T-helper 17 cell (primary cell): ENCODE data around the gene WDR38. TPM values are rescaled to one million over a fixed set of nuclear protein-coding genes. Genes with fewer than 3 reads are reported as not detected.

Experiments
- ATAC-seq: fragments of 150-1000 bp; cut with Tn5 transposase; 2 replicates; pipeline ENCODE4 v1.10.0; 2021; ENCODE audit warnings: mild to moderate bottlenecking, moderate library complexity
- DNase-seq, 3 donors: peaks; one replicate each; pipeline versions ENCODE4 v3.0.0 to v3.0.0-alpha.2; 2020 to 2021
- H3K9me3 ChIP-seq: one replicate; pipeline ENCODE4 v1.7.0; 2013; ENCODE audit warnings: low read length, mild to moderate bottlenecking; ENCODE audit not compliant: control insufficient read depth, poor library complexity, severe bottlenecking
- H3K27ac Mint-ChIP-seq: one replicate; pipeline ENCODE4 v1.8.0; 2022; ENCODE audit warnings: mild to moderate bottlenecking, moderate library complexity, mixed read lengths
- H3K27me3 Mint-ChIP-seq: one replicate; pipeline ENCODE4 v1.8.0; 2022; ENCODE audit warnings: mixed read lengths
- H3K36me3 Mint-ChIP-seq: one replicate; pipeline ENCODE4 v1.8.0; 2022; ENCODE audit warnings: low read depth, mixed read lengths
- H3K4me1 Mint-ChIP-seq: one replicate; pipeline ENCODE4 v1.8.0; 2022; ENCODE audit warnings: mild to moderate bottlenecking, mixed read lengths
- H3K4me3 Mint-ChIP-seq: one replicate; pipeline ENCODE4 v1.8.0; 2022; ENCODE audit warnings: mild to moderate bottlenecking, moderate library complexity, mixed read lengths
- total RNA-seq, 4 donors: library from RNA in 2 of 4; stranded (reverse) in 2 of 4; gene quantifications; one replicate each; pipeline ENCODE4 v1.2.3 and lab custom pipeline; 2022 to 2026

Gene WDR38, protein sequence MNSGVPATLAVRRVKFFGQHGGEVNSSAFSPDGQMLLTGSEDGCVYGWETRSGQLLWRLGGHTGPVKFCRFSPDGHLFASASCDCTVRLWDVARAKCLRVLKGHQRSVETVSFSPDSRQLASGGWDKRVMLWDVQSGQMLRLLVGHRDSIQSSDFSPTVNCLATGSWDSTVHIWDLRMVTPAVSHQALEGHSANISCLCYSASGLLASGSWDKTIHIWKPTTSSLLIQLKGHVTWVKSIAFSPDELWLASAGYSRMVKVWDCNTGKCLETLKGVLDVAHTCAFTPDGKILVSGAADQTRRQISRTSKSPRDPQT
- total RNA-seq = not detected
- total RNA-seq (lab: John Stamatoyannopoulos, UW) = 0.23 to 0.30 reads per million in 2 donors

DNA sequence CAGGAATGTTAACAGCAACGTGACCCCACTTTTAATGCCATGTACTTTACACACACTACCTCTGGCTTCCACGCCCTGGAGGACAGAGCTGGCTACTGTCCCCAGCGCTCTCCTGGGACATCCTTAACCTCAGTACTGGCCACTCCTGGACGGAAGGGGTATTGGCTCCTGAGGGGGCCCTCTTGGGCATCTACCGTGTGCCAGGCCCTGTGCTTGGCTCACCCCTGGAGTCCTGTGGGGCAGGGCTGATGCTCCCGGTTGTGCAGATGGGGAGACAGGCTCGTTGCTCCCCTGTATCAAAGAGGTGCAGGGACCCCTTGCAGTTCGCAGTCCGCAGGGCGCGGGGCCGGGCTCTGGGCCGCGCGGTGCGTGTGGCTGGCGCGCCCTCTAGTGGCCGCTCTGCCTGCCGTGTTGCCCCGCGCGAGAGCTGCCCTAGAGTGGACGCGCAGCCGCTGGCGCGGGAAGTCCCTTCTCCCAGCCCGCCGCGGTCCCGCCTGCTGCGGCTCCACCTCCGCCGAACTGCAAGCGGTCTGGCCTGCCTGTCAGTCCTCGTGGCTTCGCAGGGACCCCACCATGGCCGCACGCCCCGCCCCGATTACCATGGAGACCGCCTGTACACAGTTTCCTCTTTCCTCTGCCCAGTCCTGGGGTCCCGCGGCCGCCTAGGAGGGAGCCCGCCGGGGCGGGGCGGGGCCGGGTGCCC lies at the start of gene WDR38:
Gene WDR38 (plus strand): TSS at position 632 of the 703 bp plus-strand sequence. CDS start 72 bp downstream, outside the sequence.
- DNase-seq = peak; percentile 83 to 89 (median 84)
- Mint-ChIP-seq H3K36me3 (no peaks in the 10 kb centered on the region), H3K27ac (peak within 1 kb of the TSS; percentile 93), H3K27me3 (no peaks in the 10 kb centered on the region), H3K4me1 (peaks cover 11% of the 10 kb centered on the region), H3K4me3 (peak within 1 kb of the TSS; percentile 73)
- no peaks in the 10 kb centered on the region for H3K9me3 ChIP-seq
- peak; percentile 91 for ATAC-seq

DNA sequence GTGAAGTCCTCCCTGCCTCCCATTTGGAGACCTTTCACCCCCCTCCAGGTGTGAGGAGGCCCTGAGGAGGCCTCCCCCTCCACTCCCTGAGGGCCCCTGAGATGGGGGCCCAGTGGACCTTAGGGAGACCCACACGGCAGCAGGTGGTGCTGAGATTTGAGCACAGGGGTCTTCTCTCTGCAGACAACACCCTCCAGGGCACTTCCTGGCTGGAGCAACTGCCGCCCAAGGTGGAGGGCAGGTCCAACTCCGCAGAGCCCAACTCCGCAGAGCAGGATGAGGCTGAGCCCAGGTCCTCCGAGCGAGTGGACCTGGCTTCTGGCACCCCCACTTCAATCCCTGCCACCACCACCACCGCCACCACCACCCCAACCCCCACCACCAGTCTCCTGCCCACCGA lies 49.3 kb upstream of the WDR38 start:
- ATAC-seq = no peak
- H3K9me3 ChIP-seq = no peaks in the 10 kb centered on the region
- H3K27me3 Mint-ChIP-seq = peaks cover 23% of the 10 kb centered on the region
- no peak overlapping the region for H3K27ac Mint-ChIP-seq
- H3K4me1 Mint-ChIP-seq = peaks cover 2% of the 10 kb centered on the region
- peaks cover 3% of the 10 kb centered on the region for H3K36me3 Mint-ChIP-seq
- DNase-seq = no peak
- H3K4me3 Mint-ChIP-seq = no peak overlapping the region

DNA sequence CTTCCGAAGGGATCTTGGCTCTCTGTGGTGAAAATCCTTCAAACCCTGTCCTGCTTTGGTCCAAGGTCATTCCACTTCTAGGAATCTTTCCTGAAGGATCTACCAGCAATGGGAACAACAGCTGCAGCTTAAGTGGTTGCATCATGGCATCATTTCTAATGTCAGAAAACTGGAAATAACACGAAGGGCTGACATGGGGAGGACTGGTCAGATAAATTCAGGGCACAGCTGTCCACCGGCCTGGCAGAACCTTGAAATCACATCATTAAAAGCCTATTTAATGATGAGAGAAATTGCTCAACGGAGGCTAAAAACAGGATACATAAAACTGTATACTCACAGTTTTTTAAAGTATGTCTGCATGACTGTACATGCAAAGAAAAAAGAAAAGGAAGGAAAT lies 48.1 kb upstream of the WDR38 start:
- H3K9me3 ChIP-seq = no peaks in the 10 kb centered on the region
- H3K4me3 Mint-ChIP-seq = no peak overlapping the region
- H3K27ac Mint-ChIP-seq = no peak overlapping the region
- ATAC-seq (no peak), DNase-seq (no peak)
- H3K36me3 Mint-ChIP-seq = peaks cover 3% of the 10 kb centered on the region
- peaks cover 2% of the 10 kb centered on the region for H3K4me1 Mint-ChIP-seq
- peaks cover 23% of the 10 kb centered on the region for H3K27me3 Mint-ChIP-seq

DNA sequence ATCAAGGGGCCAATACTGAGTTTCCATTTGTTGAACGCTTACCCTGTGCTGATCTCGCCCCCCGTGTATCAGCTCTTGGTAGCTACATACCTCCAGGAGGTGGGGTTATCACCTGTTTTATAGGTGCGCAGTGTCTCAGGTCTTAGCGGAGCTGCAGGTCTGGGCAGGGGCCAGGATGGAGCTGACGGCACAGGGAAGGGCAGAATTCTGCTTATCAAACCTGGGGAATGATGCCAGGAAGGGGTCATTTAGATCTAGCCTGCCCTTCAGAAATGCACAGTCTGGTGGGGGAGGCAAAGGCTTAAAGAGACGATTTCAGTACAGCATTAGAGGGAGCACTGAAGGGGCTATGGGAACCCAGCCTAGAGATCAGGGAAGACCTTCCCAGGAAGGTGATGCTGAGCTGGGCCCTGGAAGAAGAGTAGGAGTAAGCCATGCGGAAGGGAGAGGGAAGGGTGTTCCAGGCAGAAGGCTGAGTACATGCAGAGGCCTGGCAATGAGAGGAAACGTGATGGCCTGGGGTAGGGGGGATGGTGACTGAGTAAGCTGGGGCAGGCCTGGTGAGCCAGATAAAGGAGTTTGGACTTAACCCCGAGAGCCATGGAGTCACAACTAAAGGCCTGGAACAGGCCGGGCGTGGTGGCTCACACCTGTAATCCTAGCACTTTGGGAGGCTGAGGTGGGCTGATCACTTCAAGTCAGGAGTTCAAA lies 44.9 kb upstream of the WDR38 start:
- Mint-ChIP-seq H3K36me3 (peaks cover 3% of the 10 kb centered on the region), H3K4me3 (no peak overlapping the region), H3K27me3 (peaks cover 13% of the 10 kb centered on the region), H3K4me1 (no peaks in the 10 kb centered on the region), H3K27ac (no peak overlapping the region)
- no peaks in the 10 kb centered on the region for H3K9me3 ChIP-seq
- ATAC-seq = no peak
- DNase-seq = no peak

DNA sequence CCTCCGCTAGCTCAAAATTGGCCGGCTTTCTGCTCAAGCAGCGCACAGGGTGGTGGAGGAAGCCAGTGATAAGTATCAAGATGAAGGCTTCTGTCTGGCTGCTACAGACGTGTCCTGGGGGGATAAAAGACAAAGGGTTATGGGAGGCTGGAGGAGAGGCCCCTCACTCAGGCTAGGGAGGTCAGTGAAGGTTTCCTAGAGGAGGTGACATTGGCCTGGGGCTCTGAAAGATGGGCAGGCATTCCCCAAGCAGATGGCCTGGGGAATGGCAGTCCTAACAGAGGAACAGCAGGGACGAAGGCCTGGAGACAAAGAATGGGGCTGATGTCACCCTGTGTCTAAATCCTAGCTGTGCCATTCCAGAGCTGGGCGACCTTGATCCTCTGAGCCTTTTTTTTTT lies 44.0 kb upstream of the WDR38 start:
- Mint-ChIP-seq H3K27me3 (peaks cover 13% of the 10 kb centered on the region), H3K36me3 (peaks cover 3% of the 10 kb centered on the region), H3K4me3 (no peak overlapping the region), H3K4me1 (no peaks in the 10 kb centered on the region), H3K27ac (no peak overlapping the region)
- ATAC-seq (no peak), DNase-seq (no peak)
- H3K9me3 ChIP-seq = no peaks in the 10 kb centered on the region

DNA sequence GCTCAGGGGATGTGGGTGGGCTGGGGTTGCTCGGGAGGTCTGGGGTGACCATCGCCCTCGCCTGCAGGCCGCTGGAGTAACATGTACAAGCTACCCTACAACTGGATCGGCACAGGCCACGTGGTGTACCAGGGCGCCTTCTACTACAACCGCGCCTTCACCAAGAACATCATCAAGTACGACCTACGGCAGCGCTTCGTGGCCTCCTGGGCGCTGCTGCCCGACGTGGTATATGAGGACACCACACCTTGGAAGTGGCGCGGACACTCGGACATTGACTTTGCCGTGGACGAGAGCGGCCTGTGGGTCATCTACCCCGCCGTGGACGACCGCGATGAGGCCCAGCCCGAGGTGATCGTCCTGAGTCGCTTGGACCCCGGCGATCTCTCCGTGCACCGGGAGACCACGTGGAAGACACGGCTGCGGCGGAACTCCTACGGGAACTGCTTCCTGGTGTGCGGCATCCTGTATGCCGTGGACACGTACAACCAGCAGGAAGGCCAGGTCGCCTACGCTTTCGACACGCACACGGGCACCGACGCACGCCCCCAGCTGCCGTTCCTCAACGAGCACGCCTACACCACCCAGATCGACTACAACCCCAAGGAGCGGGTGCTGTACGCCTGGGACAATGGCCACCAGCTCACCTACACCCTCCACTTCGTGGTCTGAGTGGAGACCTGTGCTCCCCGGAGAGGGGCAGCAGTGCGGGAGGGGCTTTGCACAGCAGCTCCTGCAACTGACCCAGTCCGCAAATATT lies 43.3 kb upstream of the WDR38 start:
- H3K27ac Mint-ChIP-seq = no peak overlapping the region
- no peak for ATAC-seq
- peaks cover 13% of the 10 kb centered on the region for H3K27me3 Mint-ChIP-seq
- no peak for DNase-seq
- H3K9me3 ChIP-seq = no peaks in the 10 kb centered on the region
- no peak overlapping the region for H3K4me3 Mint-ChIP-seq
- H3K4me1 Mint-ChIP-seq = no peaks in the 10 kb centered on the region
- peaks cover 3% of the 10 kb centered on the region for H3K36me3 Mint-ChIP-seq

DNA sequence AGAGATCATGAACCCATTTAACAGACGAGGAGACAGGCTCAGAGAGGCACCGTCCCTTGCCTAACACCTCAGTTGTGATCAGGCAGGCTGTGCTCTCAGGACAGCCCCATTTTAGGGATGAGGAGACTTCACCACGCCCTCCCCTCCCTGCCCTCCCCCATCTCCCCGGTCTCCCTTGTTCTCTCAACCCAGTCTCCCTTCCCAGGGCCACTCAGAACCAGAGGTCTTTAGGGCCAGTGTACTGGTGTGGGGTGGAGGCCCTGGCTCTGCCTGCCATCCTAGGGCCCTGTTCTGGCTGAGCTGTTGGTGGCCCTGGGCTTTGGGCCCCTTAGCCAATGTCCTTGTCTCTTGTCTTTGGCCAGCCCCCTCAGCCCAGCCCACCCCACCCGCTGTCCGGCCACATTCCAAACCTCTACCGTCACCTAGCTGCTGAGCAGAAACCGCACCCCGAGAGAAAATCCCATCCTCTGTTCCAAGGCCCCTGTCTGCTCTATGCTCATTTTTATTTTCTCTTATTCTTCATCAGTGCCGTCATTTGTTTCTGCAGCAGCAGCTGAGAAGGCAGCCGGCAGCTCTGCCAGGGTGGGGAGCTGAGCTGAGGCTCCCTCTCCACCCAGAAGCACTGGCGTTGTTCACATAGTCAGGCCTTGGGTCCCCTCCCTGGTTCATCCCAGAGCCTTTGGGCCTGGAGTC lies 42.5 kb upstream of the WDR38 start:
- no peak for ATAC-seq
- Mint-ChIP-seq H3K27ac (no peak overlapping the region), H3K27me3 (peaks cover 13% of the 10 kb centered on the region), H3K4me1 (no peaks in the 10 kb centered on the region), H3K4me3 (no peak overlapping the region), H3K36me3 (peaks cover 3% of the 10 kb centered on the region)
- no peak for DNase-seq
- H3K9me3 ChIP-seq = no peaks in the 10 kb centered on the region

DNA sequence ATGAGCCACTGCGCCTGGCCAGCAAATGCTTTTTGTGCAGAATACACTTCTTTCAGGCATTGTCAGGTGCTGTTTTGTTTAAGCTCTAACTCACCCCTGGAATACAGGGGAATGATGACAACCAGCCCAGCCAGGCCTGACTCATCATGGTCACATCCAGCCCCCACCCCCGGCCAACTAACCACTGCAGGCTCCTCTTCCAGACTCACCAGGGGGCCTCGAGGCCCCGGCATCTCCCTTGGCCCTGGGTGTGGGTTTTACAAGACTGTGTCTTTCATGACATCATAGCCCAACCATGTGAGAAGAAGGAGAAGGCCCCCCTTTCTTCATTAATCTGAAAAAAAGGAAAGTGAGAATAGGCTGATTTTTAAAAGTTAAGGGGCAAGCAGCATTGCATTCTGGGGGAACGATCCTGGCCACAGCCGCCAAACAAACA lies 40.8 kb upstream of the WDR38 start:
- no peak for ATAC-seq
- H3K4me1 Mint-ChIP-seq = no peaks in the 10 kb centered on the region
- no peak overlapping the region for H3K4me3 Mint-ChIP-seq

DNA sequence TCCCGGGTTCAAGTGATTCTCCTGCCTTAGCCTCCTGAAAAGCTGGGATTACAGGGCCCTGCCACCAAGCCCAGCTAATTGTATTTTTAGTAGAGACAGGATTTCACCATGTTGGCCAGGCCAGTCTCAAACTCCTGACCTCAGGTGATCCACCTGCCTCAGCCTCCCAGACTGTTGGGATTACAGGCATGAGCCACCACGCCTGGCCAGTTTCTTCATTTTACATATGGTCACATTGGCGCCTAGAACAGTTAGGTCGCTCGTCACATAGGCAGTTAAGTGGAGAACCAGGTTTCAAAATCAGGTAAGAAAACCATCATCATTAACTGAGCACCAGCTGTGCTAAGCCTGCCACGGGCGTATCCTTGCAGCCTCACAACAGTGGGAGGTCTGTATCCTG lies 40.2 kb upstream of the WDR38 start:
- Mint-ChIP-seq H3K36me3 (peaks cover 3% of the 10 kb centered on the region), H3K4me3 (no peak overlapping the region), H3K27ac (no peak overlapping the region), H3K4me1 (no peaks in the 10 kb centered on the region), H3K27me3 (peaks cover 16% of the 10 kb centered on the region)
- ATAC-seq (no peak), DNase-seq (no peak)
- no peaks in the 10 kb centered on the region for H3K9me3 ChIP-seq

More for the DNA sequence above, 40.8 kb upstream of the WDR38 start:
- H3K27ac Mint-ChIP-seq = no peak overlapping the region
- peaks cover 3% of the 10 kb centered on the region for H3K36me3 Mint-ChIP-seq
- peaks cover 17% of the 10 kb centered on the region for H3K27me3 Mint-ChIP-seq
- DNase-seq = no peak
- no peaks in the 10 kb centered on the region for H3K9me3 ChIP-seq

DNA sequence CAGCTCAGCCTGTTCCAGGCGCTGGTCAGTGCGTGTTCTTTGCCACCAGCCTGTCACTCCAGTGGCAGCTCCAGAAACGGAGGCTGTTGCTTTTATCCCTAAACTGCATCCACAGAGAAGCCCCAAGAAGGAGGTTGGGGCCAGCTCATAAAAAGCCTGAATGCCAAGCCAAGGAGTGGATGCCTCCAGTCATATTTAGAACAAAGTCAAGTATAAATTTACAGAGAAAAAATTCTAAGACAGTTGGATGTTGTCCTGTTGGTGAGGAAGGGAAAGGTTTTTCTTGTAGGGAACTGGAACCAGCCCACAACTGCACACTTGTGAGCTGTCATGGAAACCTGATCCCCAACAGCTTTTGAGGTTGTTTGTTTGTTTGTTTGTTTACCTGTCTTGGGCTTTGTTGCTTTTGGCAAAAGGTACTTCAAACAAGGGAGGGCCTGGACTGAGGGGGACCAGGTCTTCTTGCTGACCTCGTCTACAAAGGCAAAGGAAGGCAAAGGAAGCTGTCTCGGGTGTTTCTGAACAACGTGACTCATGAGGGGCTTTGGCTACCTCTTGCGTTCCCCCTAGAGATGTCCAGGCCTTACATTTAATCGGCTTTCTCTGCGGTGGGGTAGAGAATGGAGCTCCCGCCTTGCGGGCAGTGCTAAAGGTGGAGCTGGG lies 39.6 kb upstream of the WDR38 start:
- H3K9me3 ChIP-seq = no peaks in the 10 kb centered on the region
- Mint-ChIP-seq H3K27me3 (peaks cover 16% of the 10 kb centered on the region), H3K4me1 (peaks cover 2% of the 10 kb centered on the region), H3K4me3 (no peak overlapping the region), H3K27ac (no peak overlapping the region), H3K36me3 (no peaks in the 10 kb centered on the region)
- no peak for ATAC-seq
- DNase-seq = no peak

DNA sequence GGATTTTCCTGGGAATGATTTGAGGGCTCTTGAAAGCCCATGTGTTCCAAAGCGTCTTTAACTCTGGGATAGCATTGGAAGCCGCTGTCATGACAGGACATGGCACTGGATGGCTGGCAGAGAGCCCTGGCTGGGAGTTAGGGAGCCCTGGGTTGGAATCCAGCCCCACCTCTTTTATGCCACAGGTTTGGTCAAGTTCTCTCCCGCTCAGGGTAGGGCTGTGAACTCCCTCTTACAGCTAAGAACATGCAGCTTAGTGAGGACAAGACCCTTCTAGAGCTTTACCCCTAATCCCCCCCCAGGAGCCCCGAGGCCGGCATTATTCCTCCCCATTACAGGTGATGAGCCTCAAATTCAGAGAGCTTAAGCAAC lies 39.1 kb upstream of the WDR38 start:
- ATAC-seq = no peak
- Mint-ChIP-seq H3K4me3 (no peak overlapping the region), H3K36me3 (no peaks in the 10 kb centered on the region), H3K27ac (no peak overlapping the region), H3K27me3 (peaks cover 16% of the 10 kb centered on the region), H3K4me1 (peaks cover 2% of the 10 kb centered on the region)
- no peak for DNase-seq
- no peaks in the 10 kb centered on the region for H3K9me3 ChIP-seq

DNA sequence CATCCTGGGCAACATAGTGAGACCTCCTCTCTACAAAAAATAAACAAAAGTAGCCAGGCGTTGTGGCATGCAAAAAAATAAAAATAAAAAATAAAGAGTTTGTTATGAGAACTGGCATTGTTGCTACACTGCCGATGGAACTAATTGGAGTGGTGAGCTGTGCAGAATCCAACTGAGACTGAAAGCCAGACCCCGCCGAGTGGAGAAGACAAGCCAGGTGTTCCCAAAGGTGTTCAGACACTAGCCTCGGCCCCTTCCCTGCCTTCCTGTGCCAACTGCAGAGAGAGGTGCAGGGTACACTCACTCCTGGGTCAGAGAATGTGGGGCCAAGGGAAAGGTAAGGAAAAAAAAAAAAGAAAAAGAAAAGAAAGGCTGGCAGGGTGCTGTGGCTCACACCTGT lies 37.7 kb upstream of the WDR38 start:
- ATAC-seq (no peak), DNase-seq (no peak)
- H3K36me3 Mint-ChIP-seq = no peaks in the 10 kb centered on the region
- H3K4me1 Mint-ChIP-seq = peaks cover 2% of the 10 kb centered on the region
- H3K9me3 ChIP-seq = no peaks in the 10 kb centered on the region
- H3K4me3 Mint-ChIP-seq = no peak overlapping the region
- H3K27me3 Mint-ChIP-seq = peaks cover 25% of the 10 kb centered on the region
- no peak overlapping the region for H3K27ac Mint-ChIP-seq
